Uterus (tissue), 2 donors: ENCODE data around the gene PRC1.

Source experiments
- CTCF ChIP-seq, 4 experiments: fragments of 200-600 bp in 2 of 4; fragments of 450-650 bp in 2 of 4; sonication (generic) in 2 of 4; IDR thresholded peaks; one replicate each; pipeline ENCODE4 v1.5.1; 2016 to 2019; ENCODE audit warnings: antibody characterized with exemption in 4 of 4, mild to moderate bottlenecking in 2 of 4, moderate library complexity in 1 of 4
- POLR2A ChIP-seq, 2 donors: fragments of 450-650 bp; IDR thresholded peaks; one replicate each; pipeline ENCODE4 v1.6.1; 2016; ENCODE audit warnings: antibody characterized with exemption in 2 of 2, mild to moderate bottlenecking in 1 of 2, moderate library complexity in 1 of 2

DNA sequence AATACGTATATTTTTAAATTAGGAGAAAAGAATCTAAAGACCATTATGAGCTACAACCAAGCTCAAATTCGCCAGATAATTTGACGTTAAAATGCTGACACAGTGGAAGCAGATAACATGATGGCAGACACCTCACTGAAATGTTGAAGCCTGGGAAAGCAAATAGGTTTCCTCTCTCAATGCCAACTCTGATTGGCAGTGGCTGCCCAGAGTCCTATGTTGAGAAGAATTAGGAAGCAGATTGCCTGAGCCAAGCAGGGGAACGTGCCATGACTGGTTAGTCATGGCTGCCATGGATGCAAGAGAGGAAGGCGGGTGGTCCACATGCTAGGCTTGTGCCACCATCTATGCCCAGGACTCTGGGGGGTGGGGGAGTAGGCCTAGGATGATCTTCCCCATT lies 56.1 kb downstream of the PRC1 start:
- TF ChIP-seq CTCF (IDR thresholded peaks at IDR 0.05) (no peak), POLR2A (IDR thresholded peaks at IDR 0.05) (no peak)
